GM12891 (cell line): Measurements from ENCODE around the gene HHAT.

ENCODE experiments used
- DNase-seq: peaks from one replicate; pipeline ENCODE4 v3.0.0; 2011; ENCODE audit warnings: low spot score; ENCODE audit not compliant: insufficient read length
- FAIRE-seq: peaks from 2 replicates; lab custom pipeline; 2011; peaks lifted over from hg19 to GRCh38; lab: Jason Lieb, UNC
- PAX5 ChIP-seq: IDR thresholded peaks from 2 replicates; pipeline ENCODE4 v1.6.1; 2011; ENCODE audit warnings: low read length, moderate library complexity, mild to moderate bottlenecking; ENCODE audit not compliant: insufficient read depth, severe bottlenecking
- POLR2A ChIP-seq: IDR thresholded peaks from 2 replicates; pipeline ENCODE4 v1.6.1; 2011; ENCODE audit warnings: low read depth, low read length, control low read depth
- POLR2AphosphoS5 ChIP-seq: IDR thresholded peaks from 2 replicates; pipeline ENCODE4 v1.6.1; 2011; ENCODE audit warnings: low read depth, low read length, control low read depth
- POU2F2 ChIP-seq: IDR thresholded peaks from 2 replicates; pipeline ENCODE4 v1.6.1; 2011; ENCODE audit warnings: low read depth, mild to moderate bottlenecking, control low read depth, low read length, moderate library complexity
- SPI1 ChIP-seq: IDR thresholded peaks from 2 replicates; pipeline ENCODE4 v1.6.1; 2011; ENCODE audit warnings: low read depth, low read length, control low read depth
- TAF1 ChIP-seq: IDR thresholded peaks from 2 replicates; pipeline ENCODE4 v1.6.1; 2011; ENCODE audit warnings: low read depth, low read length, control low read depth

The HHAT gene

DNA sequence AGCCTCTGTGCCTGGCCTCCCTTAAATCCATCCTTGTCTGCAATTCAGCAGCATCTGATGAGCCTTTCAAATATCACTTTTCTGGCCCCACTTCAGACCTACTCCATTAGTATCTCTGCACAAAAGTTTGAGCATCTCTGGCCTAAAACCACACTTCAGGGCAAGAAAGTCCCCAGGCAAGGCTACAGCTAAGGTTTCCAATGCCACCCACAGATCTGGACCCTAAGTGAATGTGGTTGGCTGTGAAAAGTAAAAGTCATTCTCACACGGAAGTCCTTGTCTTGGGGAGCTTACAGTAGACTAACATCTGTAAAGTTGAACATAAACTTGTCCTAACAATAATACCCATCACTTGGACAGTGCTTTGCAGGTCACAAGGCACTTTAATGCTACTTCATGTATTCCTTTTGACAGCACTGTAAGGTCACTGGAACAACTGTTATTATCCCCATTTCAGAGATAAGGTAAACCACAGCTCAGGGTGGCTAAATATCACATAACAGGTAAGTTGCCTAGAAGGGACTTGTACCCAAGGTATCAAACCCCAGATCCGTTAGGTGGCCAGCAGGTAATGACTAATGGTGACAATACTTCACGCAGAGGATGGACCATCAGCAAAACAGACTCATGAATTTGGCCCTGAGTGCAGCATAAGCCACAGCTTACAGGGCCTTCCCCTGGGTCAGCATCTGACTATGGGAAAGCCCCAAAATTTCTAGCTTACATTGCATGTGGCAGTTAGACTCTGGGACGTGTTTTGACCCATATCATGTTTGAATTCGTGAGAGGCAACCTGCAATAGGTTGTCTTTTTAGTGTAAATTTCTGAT lies 356.0 kb downstream of the HHAT start:
- FAIRE-seq, result peak; percentile 96
- TF ChIP-seq POLR2A (no peak; the same call in 1 of the 2 replicates), POU2F2 (peak; percentile 90)
- peak; percentile 39 for DNase-seq

DNA sequence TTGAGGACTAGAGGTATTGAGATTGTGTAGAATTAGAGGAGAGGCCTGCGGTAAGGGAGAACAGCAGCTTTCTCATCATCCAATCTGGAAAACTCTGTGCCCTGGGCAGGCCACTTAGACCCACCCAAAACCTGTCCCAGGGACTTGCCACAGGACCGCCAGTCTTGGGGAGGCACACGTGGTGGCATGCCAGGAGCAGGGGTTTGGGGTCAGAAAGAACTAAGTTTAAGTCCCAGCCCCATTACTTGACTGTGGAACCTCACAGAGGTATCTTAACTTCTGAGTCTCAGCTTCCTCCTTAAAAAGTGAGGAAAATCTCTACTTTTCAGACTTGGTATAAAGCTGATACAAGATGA lies 356.6 kb downstream of the HHAT start:
- TF ChIP-seq POLR2AphosphoS5 (no peak), POLR2A (no peak), SPI1 (no peak), TAF1 (no peak), POU2F2 (no peak), PAX5 (no peak)
- FAIRE-seq (no peak), DNase-seq (no peak)

DNA sequence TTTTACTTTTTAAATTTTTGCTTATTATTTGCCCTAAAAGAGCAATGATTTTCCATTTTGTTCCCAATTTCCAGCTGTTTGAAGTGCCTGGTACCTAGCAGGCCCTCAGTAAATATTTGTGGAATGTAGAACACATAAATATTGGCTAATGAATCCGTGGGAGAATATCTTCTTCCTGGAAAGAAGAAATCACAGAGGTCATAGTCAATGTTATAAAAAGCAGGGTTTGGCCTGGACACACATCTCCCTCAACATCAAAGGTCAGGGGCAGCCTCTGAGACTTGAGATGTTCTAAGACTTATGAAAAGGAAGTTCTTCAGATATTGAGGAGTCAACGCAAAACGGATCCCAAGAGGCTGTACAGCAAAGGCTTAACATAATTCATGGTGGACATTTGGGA lies 358.1 kb downstream of the HHAT start:
- FAIRE-seq (no peak), DNase-seq (no peak)
- TF ChIP-seq TAF1, result no peak
- no peak for TF ChIP-seq POLR2AphosphoS5
- no peak for TF ChIP-seq SPI1
- TF ChIP-seq PAX5, result no peak

DNA sequence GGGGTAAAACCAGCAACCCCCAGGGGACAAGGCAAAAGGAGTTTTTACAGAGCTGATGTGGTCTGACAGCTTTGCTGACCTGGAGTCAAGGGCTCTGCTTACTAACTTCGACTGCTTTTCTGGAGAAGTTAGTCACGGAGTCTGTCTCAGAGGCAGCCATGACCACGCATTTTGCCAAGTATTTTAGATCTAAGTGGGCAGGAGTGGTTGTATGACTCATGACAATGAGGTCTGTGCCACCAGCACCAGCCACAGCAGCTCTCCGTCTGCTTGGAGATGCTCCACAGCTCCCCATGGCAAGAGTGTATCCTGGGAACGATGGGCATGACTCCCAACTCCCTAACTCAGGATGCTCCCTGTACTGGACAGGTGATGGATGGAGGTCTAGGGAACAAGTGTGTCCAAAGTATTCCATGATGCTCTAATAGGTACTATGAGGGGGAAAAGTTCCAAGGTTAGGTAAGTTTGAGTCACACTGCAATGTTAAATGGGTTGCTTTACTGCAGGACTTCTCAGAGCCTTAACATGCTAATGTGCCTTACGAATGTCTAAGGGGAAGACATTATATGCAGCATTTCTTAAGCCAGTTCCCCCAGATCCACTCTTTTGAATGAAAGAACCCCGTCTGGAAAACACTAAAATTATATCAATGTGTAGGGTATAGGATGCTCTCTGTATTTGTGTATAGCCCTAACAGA lies 359.0 kb downstream of the HHAT start:
- TF ChIP-seq SPI1, result no peak
- TF ChIP-seq POLR2A, result no peak
- no peak for TF ChIP-seq PAX5
- no peak for TF ChIP-seq TAF1
- no peak for TF ChIP-seq POU2F2
- TF ChIP-seq POLR2AphosphoS5, result no peak
- DNase-seq (no peak), FAIRE-seq (no peak)

DNA sequence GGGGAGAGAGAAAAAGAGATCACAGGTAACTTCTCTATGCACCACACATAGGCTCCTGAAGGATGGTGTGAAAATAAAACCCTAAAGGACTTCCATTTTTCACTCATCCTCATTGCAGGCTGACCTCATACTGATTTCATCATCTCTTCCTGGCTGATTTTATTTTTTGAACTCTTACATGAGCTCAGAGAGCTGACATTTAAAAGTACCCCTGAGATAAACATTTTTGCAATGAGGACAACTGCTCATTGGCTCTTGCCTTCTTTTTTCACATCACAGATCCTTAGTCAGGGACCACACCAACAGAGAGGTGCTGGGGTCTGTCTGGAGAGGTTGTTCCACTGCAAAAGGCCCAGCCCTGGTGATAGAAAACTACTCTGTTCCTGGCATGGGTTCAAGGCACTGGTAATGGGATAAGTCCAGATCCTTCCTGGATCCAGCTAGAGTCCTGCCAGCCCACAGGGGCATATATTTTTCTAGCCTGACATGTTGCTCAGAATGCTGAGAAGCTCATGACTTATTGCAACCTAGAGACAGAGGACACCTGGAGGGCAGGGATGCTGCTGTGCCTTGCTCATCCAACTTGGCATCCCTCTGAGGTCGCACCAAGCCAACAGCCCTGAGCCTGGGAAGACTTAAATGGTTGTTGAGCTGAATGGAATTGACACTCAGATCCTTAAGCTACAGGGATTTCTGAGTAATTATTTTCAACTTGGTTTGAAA lies 360.0 kb downstream of the HHAT start:
- FAIRE-seq, result no peak
- DNase-seq, result no peak
- TF ChIP-seq PAX5 (no peak), SPI1 (no peak), TAF1 (no peak), POU2F2 (no peak), POLR2A (no peak), POLR2AphosphoS5 (no peak)

DNA sequence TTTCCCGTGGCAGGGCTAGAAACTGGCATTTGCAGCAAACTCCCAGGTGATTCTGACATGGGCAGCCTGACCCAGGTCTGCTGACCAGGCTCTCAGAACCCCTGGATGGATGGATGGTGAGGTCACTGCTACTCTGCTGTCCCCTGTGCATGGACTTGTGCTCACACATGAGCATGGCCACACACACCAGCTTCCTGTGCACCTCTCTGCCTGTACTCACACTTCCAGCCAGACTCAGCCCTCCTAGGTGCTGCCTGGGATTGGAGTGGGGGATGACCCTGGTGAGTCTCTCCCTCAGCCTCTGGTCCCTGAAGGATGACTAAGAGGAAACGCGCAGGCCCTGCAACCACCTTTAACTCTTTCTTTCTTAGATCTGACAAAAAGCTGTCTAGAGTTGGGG lies 361.1 kb downstream of the HHAT start:
- FAIRE-seq, result no peak
- TF ChIP-seq PAX5 (no peak), SPI1 (no peak), TAF1 (no peak), POLR2A (no peak), POU2F2 (no peak), POLR2AphosphoS5 (no peak)
- no peak for DNase-seq

DNA sequence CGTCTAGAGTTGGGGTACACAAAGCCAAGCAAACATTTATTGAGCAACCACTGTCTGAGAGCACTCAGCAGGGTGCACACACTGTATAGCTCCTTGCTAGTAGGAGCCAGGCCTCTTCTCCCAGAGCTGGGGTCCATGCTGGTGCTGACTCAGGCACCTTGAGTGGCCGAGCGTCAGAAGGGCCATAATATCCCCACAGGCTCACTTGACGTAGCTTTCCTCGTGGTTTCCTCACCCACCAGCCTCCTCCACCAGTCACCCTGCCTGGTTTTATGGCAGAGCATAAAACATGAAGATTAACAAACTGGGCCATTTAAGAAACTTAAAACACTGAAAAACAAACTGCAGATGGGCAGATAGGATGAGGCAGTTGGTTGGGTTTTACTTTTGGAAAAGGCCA lies 361.5 kb downstream of the HHAT start:
- FAIRE-seq (no peak), DNase-seq (no peak)
- TF ChIP-seq SPI1, result no peak
- no peak for TF ChIP-seq POLR2AphosphoS5
- TF ChIP-seq TAF1, result no peak
- TF ChIP-seq PAX5, result no peak
- no peak for TF ChIP-seq POLR2A

DNA sequence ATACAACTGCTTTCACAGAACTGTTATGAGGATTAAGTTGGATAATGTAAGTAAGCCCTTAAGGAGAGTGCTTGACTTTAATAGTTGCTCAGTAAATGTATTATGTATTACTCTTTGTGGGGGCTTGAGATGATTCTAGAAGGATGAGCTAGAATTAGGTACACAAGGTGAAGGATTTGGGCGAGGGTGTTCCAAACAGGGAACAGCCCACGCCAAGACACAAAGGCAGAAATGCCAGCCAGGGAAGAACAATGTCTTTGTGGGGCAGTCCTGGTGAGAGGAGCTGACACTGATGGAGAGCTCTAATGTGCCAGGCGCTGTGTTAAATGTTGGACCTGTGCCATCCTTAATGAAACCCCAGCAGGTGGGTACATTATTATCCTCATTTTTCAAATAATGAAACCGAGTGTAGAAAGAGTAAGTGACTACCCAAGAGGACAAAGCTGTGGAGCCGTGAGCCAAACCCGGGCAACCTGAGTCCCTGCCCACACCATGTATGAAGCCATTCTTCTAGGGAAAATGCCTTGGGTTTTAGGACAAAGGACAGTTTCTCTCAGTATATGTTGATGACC lies 362.4 kb downstream of the HHAT start:
- FAIRE-seq (no peak), DNase-seq (no peak)
- TF ChIP-seq POLR2A (no peak), TAF1 (no peak), SPI1 (no peak), PAX5 (no peak)

DNA sequence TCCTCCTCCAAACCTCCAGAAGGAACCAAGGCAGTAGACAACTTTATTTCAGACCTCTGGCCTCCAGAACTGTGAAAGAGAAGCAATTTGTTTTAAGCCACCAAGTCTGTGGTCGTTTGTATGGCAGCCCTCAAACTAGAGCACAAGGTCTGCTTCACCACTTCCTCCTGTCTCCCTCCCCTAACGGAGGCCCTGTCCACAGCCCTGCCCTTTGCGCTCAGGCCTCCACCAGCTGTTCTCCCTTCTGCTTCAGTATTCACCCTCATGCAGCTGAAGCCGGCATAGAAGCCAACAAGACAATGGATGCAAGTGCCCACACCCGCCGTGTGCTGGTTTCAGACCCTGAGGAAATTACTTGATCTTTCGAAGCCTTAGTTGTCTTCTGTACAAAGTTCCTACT lies 364.1 kb downstream of the HHAT start:
- DNase-seq (no peak), FAIRE-seq (peak; percentile 5)

DNA sequence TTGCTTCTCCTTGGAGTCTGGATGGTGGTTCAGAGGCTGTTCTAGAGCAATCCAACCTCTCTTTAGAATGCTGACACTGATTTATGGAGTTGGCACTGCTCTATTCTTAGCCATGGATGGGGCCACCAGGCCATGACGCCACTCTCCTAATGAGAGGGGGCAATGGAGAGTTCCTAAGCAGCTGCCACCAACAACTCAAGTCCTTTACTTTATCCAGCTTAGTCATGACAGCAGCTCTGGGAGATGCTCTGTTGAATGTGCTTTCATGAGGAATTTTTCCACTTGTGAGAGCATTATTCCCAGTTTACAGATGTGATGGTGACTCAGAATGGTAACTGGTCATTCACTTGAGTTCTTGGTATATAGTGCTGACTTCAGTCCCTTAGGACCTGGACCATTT lies 366.3 kb downstream of the HHAT start:
- TF ChIP-seq POU2F2 (no peak), POLR2AphosphoS5 (no peak), SPI1 (no peak), TAF1 (no peak), POLR2A (no peak), PAX5 (no peak)
- no peak for DNase-seq
- FAIRE-seq, result no peak

More for the DNA sequence above, 364.1 kb downstream of the HHAT start:
- TF ChIP-seq SPI1 (peak; percentile 29; the same call in 1 of the 2 replicates), POU2F2 (no peak)
